SK-N-SH (cell line): ENCODE data around the gene CASK. TPM values are rescaled to one million over a fixed set of nuclear protein-coding genes. Genes with fewer than 3 reads are reported as not detected.

Experiments
- CTCF ChIA-PET: fragments of 300-600, 350-600 bp; formaldehyde crosslinking; extraction: SDS; loops from one replicate; lab custom pipeline; 2021; lab: Yijun Ruan, JAX
- POLR2A ChIA-PET: fragments of 350-600 bp; sonication (Branson Sonifier 250); formaldehyde crosslinking; extraction: SDS; loops from one replicate; lab custom pipeline; 2020; ENCODE audit warnings: antibody characterized with exemption, inconsistent platforms; lab: Yijun Ruan, JAX
- DNase-seq: peaks from one replicate; pipeline ENCODE4 v3.0.0; 2012
- H2AFZ ChIP-seq: fragments of 200-600 bp; sonication (generic); 2 replicates; pipeline ENCODE4 v1.8.1; 2016; ENCODE audit warnings: antibody characterized with exemption, mild to moderate bottlenecking, low read depth
- H3F3A ChIP-seq: fragments of 200-600 bp; sonication (generic); replicated peaks from 2 replicates; pipeline ENCODE3; 2016; ENCODE audit warnings: antibody characterized with exemption, mild to moderate bottlenecking; ENCODE audit not compliant: insufficient read depth
- H3K27ac ChIP-seq, 2 experiments: fragments of 200-500 bp in 1 of 2; fragments of 200-600 bp in 1 of 2; sonication (Bioruptor generic) in 1 of 2; sonication (generic), shearing (Covaris generic) in 1 of 2; 2 replicates each; pipeline versions ENCODE4 v1.5.1 to v1.6.1; 2014 to 2016; ENCODE audit warnings: low read depth in 2 of 2, inconsistent platforms in 1 of 2, low read length in 1 of 2, mild to moderate bottlenecking in 1 of 2, mixed read lengths in 1 of 2
- H3K27me3 ChIP-seq: fragments of 200-600 bp; sonication (generic), shearing (Covaris generic); 2 replicates; pipeline ENCODE4 v1.6.1; 2016; ENCODE audit warnings: mixed run types; ENCODE audit not compliant: insufficient read depth
- H3K36me3 ChIP-seq, 2 experiments: fragments of 200-500 bp in 1 of 2; fragments of 200-600 bp in 1 of 2; sonication (Bioruptor generic) in 1 of 2; sonication (generic) in 1 of 2; replicated peaks in 1 of 2; 2 replicates each; pipeline versions ENCODE3 to v1.5.1; 2014 to 2016; ENCODE audit warnings: low read length in 1 of 2, mild to moderate bottlenecking in 1 of 2; ENCODE audit not compliant: insufficient read depth in 2 of 2, control insufficient read depth in 1 of 2
- H3K4me1 ChIP-seq, 2 experiments: fragments of 200-500 bp in 1 of 2; fragments of 200-600 bp in 1 of 2; sonication (Bioruptor generic) in 1 of 2; sonication (generic), shearing (Covaris generic) in 1 of 2; 2 replicates each; pipeline versions ENCODE4 v1.5.1 to v1.6.1; 2014 to 2016; ENCODE audit warnings: low read depth in 1 of 2, low read length in 1 of 2, mixed run types in 1 of 2; ENCODE audit not compliant: insufficient read depth in 2 of 2, control insufficient read depth in 1 of 2
- H3K4me2 ChIP-seq: fragments of 200-600 bp; sonication (generic), shearing (Covaris generic); 2 replicates; pipeline ENCODE4 v1.6.1; 2017; ENCODE audit warnings: mixed run types
- H3K4me3 ChIP-seq, 2 experiments: fragments of 200-500 bp in 1 of 2; fragments of 200-600 bp in 1 of 2; sonication (Bioruptor generic) in 1 of 2; sonication (generic), shearing (Covaris generic) in 1 of 2; 2 replicates each; pipeline versions ENCODE4 v1.5.1 to v1.8.1; 2014 to 2016; ENCODE audit warnings: low read depth in 2 of 2, inconsistent platforms in 1 of 2, low read length in 1 of 2, mild to moderate bottlenecking in 1 of 2, mixed read lengths in 1 of 2, moderate library complexity in 1 of 2
- H3K79me2 ChIP-seq: fragments of 200-600 bp; sonication (generic); 2 replicates; pipeline ENCODE4 v1.8.1; 2017; ENCODE audit warnings: mild to moderate bottlenecking; ENCODE audit not compliant: insufficient read depth
- H3K9ac ChIP-seq: fragments of 200-600 bp; sonication (generic); 2 replicates; pipeline ENCODE4 v1.6.1; 2017; ENCODE audit warnings: mixed run types
- H3K9me2 ChIP-seq: fragments of 200-600 bp; sonication (generic); 2 replicates; pipeline ENCODE4 v1.6.1; 2017; ENCODE audit warnings: mixed run types
- H3K9me3 ChIP-seq: fragments of 200-600 bp; sonication (generic); 2 replicates; pipeline ENCODE4 v1.6.1; 2017; ENCODE audit warnings: mixed run types, mild to moderate bottlenecking, moderate library complexity
- H4K20me1 ChIP-seq: fragments of 200-600 bp; sonication (generic); 2 replicates; pipeline ENCODE4 v1.6.1; 2017; ENCODE audit warnings: mild to moderate bottlenecking, mixed run types; ENCODE audit not compliant: insufficient read depth
- ELF1 ChIP-seq: IDR thresholded peaks from 2 replicates; pipeline ENCODE4 v1.4.0; 2012
- EP300 ChIP-seq, 2 experiments: IDR thresholded peaks; 2 replicates each; pipeline versions ENCODE4 v1.4.0 to v1.6.1; 2012; ENCODE audit warnings: borderline replicate concordance in 1 of 2, low read depth in 1 of 2, low read length in 1 of 2
- EZH2phosphoT487 ChIP-seq: fragments of 200-600 bp; sonication (generic); IDR thresholded peaks from 2 replicates; pipeline ENCODE4 v1.6.1; 2017; ENCODE audit warnings: low read depth, mixed run types, mild to moderate bottlenecking, antibody characterized with exemption, moderate library complexity, borderline replicate concordance
- FOXM1 ChIP-seq: IDR thresholded peaks from 2 replicates; pipeline ENCODE4 v1.4.0; 2012; ENCODE audit warnings: low read depth, mild to moderate bottlenecking
- GABPA ChIP-seq: IDR thresholded peaks from 2 replicates; pipeline ENCODE4 v1.4.0; 2012; ENCODE audit warnings: low read depth, mild to moderate bottlenecking
- IRF3 ChIP-seq: fragments of 150-350 bp; IDR thresholded peaks from 2 replicates; pipeline ENCODE4 v1.6.1; 2016; ENCODE audit warnings: mild to moderate bottlenecking, low read depth, low read length
- JUND ChIP-seq: IDR thresholded peaks from 2 replicates; pipeline ENCODE4 v1.4.0; 2012
- NRF1 ChIP-seq: IDR thresholded peaks from 2 replicates; pipeline ENCODE4 v1.6.1; 2012; ENCODE audit warnings: low read depth, mild to moderate bottlenecking, low read length
- POLR2AphosphoS5 ChIP-seq: IDR thresholded peaks from 2 replicates; pipeline ENCODE4 v1.6.1; 2012; ENCODE audit warnings: low read depth, low read length
- RCOR1 ChIP-seq: fragments of 150-350 bp; IDR thresholded peaks from 2 replicates; pipeline ENCODE4 v1.6.1; 2017; ENCODE audit warnings: antibody characterized with exemption, low read length
- RXRA ChIP-seq: IDR thresholded peaks from 2 replicates; pipeline ENCODE4 v1.4.0; 2012; ENCODE audit warnings: low read depth, mild to moderate bottlenecking, borderline replicate concordance
- SMC3 ChIP-seq: IDR thresholded peaks from 2 replicates; pipeline ENCODE4 v1.6.1; 2012; ENCODE audit warnings: low read depth, low read length, improper control_type of control experiment
- TAF1 ChIP-seq: IDR thresholded peaks from 2 replicates; pipeline ENCODE4 v1.6.1; 2012; ENCODE audit warnings: low read depth, mild to moderate bottlenecking, low read length, moderate library complexity, borderline replicate concordance
- YY1 ChIP-seq: IDR thresholded peaks from 2 replicates; pipeline ENCODE4 v1.4.0; 2012; ENCODE audit warnings: low read depth, mild to moderate bottlenecking
- WGBS: methylation state at CpG from one replicate; pipeline ENCODE4 v1.1.6; 2017; ENCODE audit warnings: low lambda C conversion rate; 5-methylcytosine and 5-hydroxymethylcytosine counted together
- polyA plus RNA-seq, 3 experiments: library from polyadenylated mRNA; depleted of rRNA; stranded (reverse); fragments of >200 nt; gene quantifications; 2 replicates each; pipeline ENCODE4 v1.2.3, GENCODE V29; 2012
- TF ChIP-seq, protein P1 (sequence below): IDR thresholded peaks from 2 replicates; pipeline ENCODE4 v1.6.1; 2012; ENCODE audit warnings: mild to moderate bottlenecking, low read depth, low read length, moderate library complexity
- TF ChIP-seq, protein P2 (sequence below): IDR thresholded peaks from 2 replicates; pipeline ENCODE4 v1.4.0; 2012; ENCODE audit warnings: low read depth, borderline replicate concordance

The CASK gene
- polyA plus RNA-seq, 1 of the 3 experiments (the other 2 are of a cell fraction) = 7.0 TPM

- H3K4me3 ChIP-seq = no peak overlapping the region
- H3F3A ChIP-seq = no peaks in the 10 kb centered on the region
- H4K20me1 ChIP-seq = no peaks in the 10 kb centered on the region
- no peaks in the 10 kb centered on the region for H3K36me3 ChIP-seq
- no peaks in the 10 kb centered on the region for H3K4me1 ChIP-seq
- POLR2A ChIA-PET = no interaction called here
- H3K9me2 ChIP-seq = no peaks in the 10 kb centered on the region
- no peak overlapping the region for H3K27ac ChIP-seq
- TF ChIP-seq YY1 (no peak), NRF1 (no peak), EZH2phosphoT487 (no peak), JUND (no peak), SMC3 (no peak), GABPA (no peak), FOXM1 (no peak), POLR2AphosphoS5 (no peak), IRF3 (no peak), RCOR1 (no peak), ELF1 (no peak), EP300 (IDR thresholded peaks at IDR 0.05; ENCODE audit: borderline replicate concordance in 1 of 2, low read depth in 1 of 2, low read length in 1 of 2) (no peak), RXRA (no peak), TAF1 (no peak)
- TF ChIP-seq, protein P1, sequence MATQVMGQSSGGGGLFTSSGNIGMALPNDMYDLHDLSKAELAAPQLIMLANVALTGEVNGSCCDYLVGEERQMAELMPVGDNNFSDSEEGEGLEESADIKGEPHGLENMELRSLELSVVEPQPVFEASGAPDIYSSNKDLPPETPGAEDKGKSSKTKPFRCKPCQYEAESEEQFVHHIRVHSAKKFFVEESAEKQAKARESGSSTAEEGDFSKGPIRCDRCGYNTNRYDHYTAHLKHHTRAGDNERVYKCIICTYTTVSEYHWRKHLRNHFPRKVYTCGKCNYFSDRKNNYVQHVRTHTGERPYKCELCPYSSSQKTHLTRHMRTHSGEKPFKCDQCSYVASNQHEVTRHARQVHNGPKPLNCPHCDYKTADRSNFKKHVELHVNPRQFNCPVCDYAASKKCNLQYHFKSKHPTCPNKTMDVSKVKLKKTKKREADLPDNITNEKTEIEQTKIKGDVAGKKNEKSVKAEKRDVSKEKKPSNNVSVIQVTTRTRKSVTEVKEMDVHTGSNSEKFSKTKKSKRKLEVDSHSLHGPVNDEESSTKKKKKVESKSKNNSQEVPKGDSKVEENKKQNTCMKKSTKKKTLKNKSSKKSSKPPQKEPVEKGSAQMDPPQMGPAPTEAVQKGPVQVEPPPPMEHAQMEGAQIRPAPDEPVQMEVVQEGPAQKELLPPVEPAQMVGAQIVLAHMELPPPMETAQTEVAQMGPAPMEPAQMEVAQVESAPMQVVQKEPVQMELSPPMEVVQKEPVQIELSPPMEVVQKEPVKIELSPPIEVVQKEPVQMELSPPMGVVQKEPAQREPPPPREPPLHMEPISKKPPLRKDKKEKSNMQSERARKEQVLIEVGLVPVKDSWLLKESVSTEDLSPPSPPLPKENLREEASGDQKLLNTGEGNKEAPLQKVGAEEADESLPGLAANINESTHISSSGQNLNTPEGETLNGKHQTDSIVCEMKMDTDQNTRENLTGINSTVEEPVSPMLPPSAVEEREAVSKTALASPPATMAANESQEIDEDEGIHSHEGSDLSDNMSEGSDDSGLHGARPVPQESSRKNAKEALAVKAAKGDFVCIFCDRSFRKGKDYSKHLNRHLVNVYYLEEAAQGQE = no peak
- TF ChIP-seq, protein P2, sequence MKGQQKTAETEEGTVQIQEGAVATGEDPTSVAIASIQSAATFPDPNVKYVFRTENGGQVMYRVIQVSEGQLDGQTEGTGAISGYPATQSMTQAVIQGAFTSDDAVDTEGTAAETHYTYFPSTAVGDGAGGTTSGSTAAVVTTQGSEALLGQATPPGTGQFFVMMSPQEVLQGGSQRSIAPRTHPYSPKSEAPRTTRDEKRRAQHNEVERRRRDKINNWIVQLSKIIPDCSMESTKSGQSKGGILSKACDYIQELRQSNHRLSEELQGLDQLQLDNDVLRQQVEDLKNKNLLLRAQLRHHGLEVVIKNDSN = no peak
- CTCF ChIA-PET = no interaction called here
- peaks cover 3% of the 10 kb centered on the region; the same call in 1 of the 2 replicates for H3K79me2 ChIP-seq
- no peak overlapping the region for H3K4me2 ChIP-seq
- no peaks in the 10 kb centered on the region for H3K9me3 ChIP-seq
- H2AFZ ChIP-seq = no peak overlapping the region
- WGBS = 41% methylated on average over 3 of the region's 4 CpGs
- H3K9ac ChIP-seq = no peak overlapping the region
- H3K27me3 ChIP-seq = no peaks in the 10 kb centered on the region
- DNase-seq = no peak
These were observed 65.1 kb downstream of the CASK start for GRCh38 chrX:41858161-41858775.
